G401 (cell line): ENCODE data around the gene CDKN2B. TPM values are rescaled to one million over a fixed set of nuclear protein-coding genes. Genes with fewer than 3 reads are reported as not detected.
"Not testable (repeated sequence)": the region's sequence is repeated elsewhere in the genome, so short reads cannot be mapped to it uniquely, and the experiment has no call there.

Experiments used
- DNase-seq: peaks from one replicate; pipeline ENCODE4 v3.0.0-alpha.2; 2015; ENCODE audit warnings: low spot score
- in situ Hi-C: cut with HindIII; loops from 2 replicates; pipeline ENCODE4 v1.10.0; 2016; ENCODE audit warnings: low sequenced_read_pairs, mixed read lengths
- total RNA-seq: library from RNA; depleted of rRNA; stranded (reverse); fragments of >200 nt; shearing (Covaris generic); gene quantifications from 2 replicates; pipeline ENCODE4 v1.2.3, GENCODE V29; 2014

Gene CDKN2B
- total RNA-seq, 1 experiment from 2014 or later: 0.61 TPM

- in situ Hi-C loops: no loop called here
- no peak for DNase-seq
These were observed 32.7 kb downstream of the CDKN2B start for GRCh38 chr9:21976334-21976875.

- in situ Hi-C loops: no loop called here
- DNase-seq: no peak
These were observed 34.2 kb downstream of the CDKN2B start for GRCh38 chr9:21974722-21975409.

- in situ Hi-C loops: no loop called here
- DNase-seq: no peak
These were observed 34.8 kb downstream of the CDKN2B start for GRCh38 chr9:21974343-21974721.

- in situ Hi-C loops: no loop called here
- no peak for DNase-seq
These were observed 36.7 kb downstream of the CDKN2B start for GRCh38 chr9:21972361-21972760.

GRCh38 chr9:21970800-21971640 lies 38.1 kb downstream of the CDKN2B start:
- DNase-seq: no peak
- in situ Hi-C loops: no loop called here

GRCh38 chr9:21969951-21970799 lies 38.9 kb downstream of the CDKN2B start:
- in situ Hi-C loops: no loop called here
- DNase-seq: no peak

GRCh38 chr9:21969011-21969940 lies 39.8 kb downstream of the CDKN2B start:
- DNase-seq: no peak

GRCh38 chr9:21968331-21969010 lies 40.6 kb downstream of the CDKN2B start:
- DNase-seq: no peak
- in situ Hi-C loops: no loop called here

More at GRCh38 chr9:21969011-21969940, 39.8 kb downstream of the CDKN2B start:
- in situ Hi-C loops: no loop called here

- DNase-seq: no peak
- in situ Hi-C loops: no loop called here
These were observed 41.4 kb downstream of the CDKN2B start for GRCh38 chr9:21967702-21968101.

- no peak for DNase-seq
- in situ Hi-C loops: no loop called here
These were observed 41.9 kb downstream of the CDKN2B start for GRCh38 chr9:21967169-21967568.

GRCh38 chr9:21966140-21966851 lies 42.8 kb downstream of the CDKN2B start:
- no peak for DNase-seq
- in situ Hi-C loops: no loop called here

- no peak for DNase-seq
- in situ Hi-C loops: no loop called here
These were observed 43.6 kb downstream of the CDKN2B start for GRCh38 chr9:21965401-21965951.

- DNase-seq: no peak
- in situ Hi-C loops: no loop called here
These were observed 44.1 kb downstream of the CDKN2B start for GRCh38 chr9:21964925-21965385.

GRCh38 chr9:21961569-21961968 lies 47.5 kb downstream of the CDKN2B start:
- no peak for DNase-seq
- in situ Hi-C loops: no loop called here

GRCh38 chr9:21959268-21959667 lies 49.8 kb downstream of the CDKN2B start:
- in situ Hi-C loops: not testable (repeated sequence)

GRCh38 chr9:21958833-21959232 lies 50.3 kb downstream of the CDKN2B start:
- DNase-seq: no peak
- in situ Hi-C loops: no loop called here

More at GRCh38 chr9:21959268-21959667, 49.8 kb downstream of the CDKN2B start:
- not testable (repeated sequence) for DNase-seq
